Lower leg skin (tissue), 3 donors: ENCODE measurements around the gene DDX39A.

Experiments
- POLR2A ChIP-seq, 2 donors: fragments of 450-650 bp; IDR thresholded peaks; one replicate each; pipeline ENCODE4 v1.6.1; 2016 to 2017; ENCODE audit warnings: antibody characterized with exemption in 2 of 2, mild to moderate bottlenecking in 1 of 2, moderate library complexity in 1 of 2
- TF ChIP-seq, protein P1 (sequence below), 3 donors: fragments of 450-650 bp; IDR thresholded peaks; one replicate each; pipeline ENCODE4 v1.5.1; 2016; ENCODE audit warnings: antibody characterized with exemption in 3 of 3, mild to moderate bottlenecking in 3 of 3, moderate library complexity in 2 of 3

DNA sequence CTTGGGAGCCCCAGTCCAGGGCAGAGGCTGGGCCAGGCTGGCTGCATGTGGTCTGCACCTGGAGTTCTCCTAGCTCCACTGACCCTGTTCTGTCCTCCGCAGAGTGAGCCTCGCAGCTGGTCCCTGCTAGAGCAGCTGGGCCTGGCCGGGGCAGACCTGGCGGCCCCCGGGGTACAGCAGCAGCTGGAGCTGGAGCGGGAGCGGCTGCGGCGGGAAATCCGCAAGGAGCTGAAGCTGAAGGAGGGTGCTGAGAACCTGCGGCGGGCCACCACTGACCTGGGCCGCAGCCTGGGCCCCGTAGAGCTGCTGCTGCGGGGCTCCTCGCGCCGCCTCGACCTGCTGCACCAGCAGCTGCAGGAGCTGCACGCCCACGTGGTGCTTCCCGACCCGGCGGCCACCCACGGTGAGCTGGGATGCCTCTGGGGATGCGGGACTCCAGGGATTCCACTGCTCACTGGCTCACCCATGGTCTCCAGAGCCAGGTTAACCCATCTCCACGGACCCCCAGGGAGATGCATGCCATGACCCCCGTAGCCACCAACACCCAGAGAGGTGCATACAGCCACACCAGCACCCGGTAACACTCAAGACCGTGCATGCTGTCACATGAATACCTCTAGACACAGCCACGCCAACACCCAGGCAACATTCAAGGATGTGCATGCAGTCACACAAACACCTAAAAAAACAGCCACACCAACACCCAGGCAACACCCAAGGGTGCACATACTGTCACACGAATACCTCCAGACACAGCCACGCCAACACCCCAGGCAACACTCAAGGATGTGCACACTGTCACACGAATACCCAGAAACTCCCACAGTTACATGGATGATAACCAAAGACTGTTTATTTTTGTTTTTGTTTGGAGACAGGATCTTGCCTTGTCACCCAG lies 22.1 kb upstream of the DDX39A start:
- TF ChIP-seq, protein P1, sequence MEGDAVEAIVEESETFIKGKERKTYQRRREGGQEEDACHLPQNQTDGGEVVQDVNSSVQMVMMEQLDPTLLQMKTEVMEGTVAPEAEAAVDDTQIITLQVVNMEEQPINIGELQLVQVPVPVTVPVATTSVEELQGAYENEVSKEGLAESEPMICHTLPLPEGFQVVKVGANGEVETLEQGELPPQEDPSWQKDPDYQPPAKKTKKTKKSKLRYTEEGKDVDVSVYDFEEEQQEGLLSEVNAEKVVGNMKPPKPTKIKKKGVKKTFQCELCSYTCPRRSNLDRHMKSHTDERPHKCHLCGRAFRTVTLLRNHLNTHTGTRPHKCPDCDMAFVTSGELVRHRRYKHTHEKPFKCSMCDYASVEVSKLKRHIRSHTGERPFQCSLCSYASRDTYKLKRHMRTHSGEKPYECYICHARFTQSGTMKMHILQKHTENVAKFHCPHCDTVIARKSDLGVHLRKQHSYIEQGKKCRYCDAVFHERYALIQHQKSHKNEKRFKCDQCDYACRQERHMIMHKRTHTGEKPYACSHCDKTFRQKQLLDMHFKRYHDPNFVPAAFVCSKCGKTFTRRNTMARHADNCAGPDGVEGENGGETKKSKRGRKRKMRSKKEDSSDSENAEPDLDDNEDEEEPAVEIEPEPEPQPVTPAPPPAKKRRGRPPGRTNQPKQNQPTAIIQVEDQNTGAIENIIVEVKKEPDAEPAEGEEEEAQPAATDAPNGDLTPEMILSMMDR (IDR thresholded peaks at IDR 0.05), result no peak
- TF ChIP-seq POLR2A (IDR thresholded peaks at IDR 0.05), result no peak
